Camera-type eye (tissue), 1 donor: ENCODE data around the gene TCEANC2. TPM values are rescaled to one million over a fixed set of nuclear protein-coding genes. Genes with fewer than 3 reads are reported as not detected.

Experiments used
- total RNA-seq: library from RNA; depleted of rRNA; stranded (reverse); fragments of >200 nt; gene quantifications from one replicate; pipeline ENCODE4 v1.2.3, GENCODE V29; 2014

Gene TCEANC2
- total RNA-seq: 7.1 TPM

DNA sequence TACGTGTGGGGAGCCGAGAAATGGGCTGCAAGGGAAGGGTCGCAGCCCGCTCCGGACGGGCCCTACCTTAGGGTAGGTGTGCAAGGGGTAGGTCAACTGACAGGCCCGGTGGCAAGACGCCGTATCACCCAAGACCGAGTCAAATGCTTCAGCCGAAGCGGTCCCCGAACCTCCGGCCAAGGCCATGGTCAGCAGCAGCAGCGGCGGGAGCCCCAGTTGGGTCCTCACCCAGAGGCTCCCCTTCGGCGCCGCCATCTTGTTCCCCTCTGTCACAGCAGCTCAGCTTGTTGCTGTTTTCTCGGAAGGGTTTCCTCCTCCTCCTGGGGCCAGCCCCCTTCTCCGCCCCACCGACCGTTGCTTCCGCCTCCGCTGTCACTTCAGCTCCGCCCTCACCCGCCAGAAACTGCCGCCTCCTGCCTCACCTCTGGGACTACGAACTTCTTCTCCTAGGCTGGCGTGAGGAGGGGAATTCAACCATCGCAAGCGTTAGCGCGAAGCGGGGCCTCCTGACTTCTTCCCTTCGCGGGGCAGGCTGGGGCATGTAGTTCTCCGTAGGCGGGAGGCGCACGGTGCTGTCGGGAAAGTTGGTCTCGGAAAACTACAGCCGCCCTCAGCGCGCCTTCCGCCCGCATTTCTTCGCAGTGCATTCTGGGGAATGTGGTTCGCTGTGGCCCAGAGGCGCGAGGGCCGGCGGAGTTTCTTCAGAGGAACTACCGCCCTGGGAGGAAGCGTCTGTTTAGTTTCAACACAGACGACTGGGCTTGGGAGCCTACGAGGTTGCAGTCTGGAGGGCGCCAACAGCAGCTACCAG, at the start of gene TCEANC2, which contains the start of gene TMEM59:
Gene TCEANC2 (plus strand): TSS at position 675 of the 811 bp plus-strand sequence. CDS start 815 bp downstream, outside the sequence.
Gene TMEM59 (minus strand): TSS at position 271 of the 811 bp plus-strand sequence. CDS start 16 bp downstream, at position 255.

DNA sequence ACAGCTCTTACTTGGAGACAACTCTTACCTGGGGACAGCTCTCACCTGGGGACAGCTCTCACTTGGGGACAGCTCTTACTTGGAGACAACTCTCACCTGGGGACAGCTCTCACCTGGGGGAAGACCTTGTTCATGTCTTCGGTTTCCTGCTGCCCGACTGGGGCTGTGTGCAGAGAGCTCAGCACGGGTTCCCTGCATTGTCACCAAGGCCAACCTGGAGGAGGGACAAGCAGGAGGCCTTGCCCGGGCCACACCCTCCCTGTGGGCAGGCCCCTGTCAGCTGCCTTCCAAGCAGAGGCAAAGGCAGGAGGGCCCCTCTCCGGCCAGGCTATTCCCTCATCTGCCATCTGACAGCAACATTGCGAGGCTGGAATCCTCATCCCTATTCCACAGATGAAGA, 35.4 kb upstream of the TCEANC2 start, which contains the start of gene LDLRAD1:
Gene LDLRAD1 (minus strand): TSS at position 208 of the 400 bp plus-strand sequence. CDS start 74 bp downstream, at position 134.

DNA sequence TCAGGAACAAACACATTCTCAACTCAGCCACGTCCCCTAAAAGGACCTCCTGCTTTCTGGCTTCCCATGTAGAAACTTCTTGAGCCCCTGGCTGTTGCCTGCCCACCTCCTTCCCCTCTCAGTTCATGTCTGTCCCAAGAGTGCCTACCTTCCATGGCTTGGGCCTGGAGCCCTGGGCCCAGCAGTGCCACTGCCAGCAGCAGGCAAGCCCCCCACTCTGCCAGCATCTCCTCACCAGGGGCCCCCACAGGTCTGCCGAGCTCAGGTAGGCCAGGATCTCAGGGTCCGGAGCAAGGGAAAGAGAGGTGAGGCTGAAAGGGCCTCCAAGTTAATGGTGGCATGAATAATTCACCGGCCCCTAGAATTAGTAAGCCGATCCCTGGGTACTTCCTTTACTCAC, 99.3 kb downstream of the TCEANC2 start, which contains the start of gene CDCP2:
Gene CDCP2 (minus strand): TSS at position 305 of the 400 bp plus-strand sequence. CDS start 78 bp downstream, at position 227.

Other genes starting within 250 kb of the TCEANC2 start
- 27.8 TPM for gene NDC1, start 215.3 kb upstream of the TCEANC2 start, total RNA-seq
- gene YIPF1, start 163.8 kb upstream of the TCEANC2 start, total RNA-seq: 18.6 TPM
- not detected for gene DIO1, start 159.4 kb upstream of the TCEANC2 start, total RNA-seq
- 37.8 TPM for gene IFT25, start 107.9 kb upstream of the TCEANC2 start, total RNA-seq
- 29.5 TPM for gene LRRC42, start 107.3 kb upstream of the TCEANC2 start, total RNA-seq
- gene LDLRAD1, start 35.4 kb upstream of the TCEANC2 start, total RNA-seq: not detected
- gene TMEM59, start 404 bp upstream of the TCEANC2 start, total RNA-seq: 174 TPM
- gene CDCP2, start 99.4 kb downstream of the TCEANC2 start, total RNA-seq: not detected
- gene CYB5RL, start 146.4 kb downstream of the TCEANC2 start, total RNA-seq: 10.9 TPM
- 33.6 TPM for gene MRPL37, start 146.6 kb downstream of the TCEANC2 start, total RNA-seq